AG09309 (cell line): Measurements from ENCODE around the gene WDR59.

ENCODE experiments used
- DNase-seq: peaks from one replicate; pipeline ENCODE4 v3.0.0-alpha.2; 2010; ENCODE audit warnings: low read depth
- H3K4me3 ChIP-seq: 2 replicates; pipeline ENCODE4 v1.5.1; 2011; ENCODE audit warnings: mild to moderate bottlenecking, low read depth, low read length, moderate library complexity; ENCODE audit not compliant: control insufficient read depth
- TF ChIP-seq, protein P1 (sequence below): IDR thresholded peaks from 2 replicates; pipeline ENCODE4 v1.5.1; 2011; ENCODE audit warnings: mild to moderate bottlenecking, low read depth, low read length, inconsistent platforms; ENCODE audit not compliant: insufficient read depth, control insufficient read depth; ENCODE audit errors: missing control alignments

The WDR59 gene

DNA sequence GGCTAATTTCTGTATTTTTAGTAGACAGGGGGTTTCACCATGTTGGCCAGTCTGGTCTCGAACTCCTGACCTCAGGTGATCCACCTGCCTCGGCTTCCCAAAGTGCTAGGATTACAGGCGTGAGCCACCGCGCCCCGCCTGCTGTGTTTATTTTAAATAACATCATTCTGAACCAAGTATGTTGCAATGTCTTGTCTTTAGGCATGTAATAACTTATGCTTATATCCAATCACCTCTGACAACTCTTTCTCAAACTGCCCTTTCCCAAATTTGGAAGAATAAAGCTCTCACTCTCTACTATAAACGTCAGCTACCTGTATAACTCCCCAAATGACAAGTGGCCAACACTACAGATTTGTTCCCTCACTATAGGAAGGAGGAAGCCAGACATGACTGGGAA, 107.2 kb downstream of the WDR59 start:
- DNase-seq: no peak
- no peak overlapping the region for H3K4me3 ChIP-seq
- TF ChIP-seq, protein P1, sequence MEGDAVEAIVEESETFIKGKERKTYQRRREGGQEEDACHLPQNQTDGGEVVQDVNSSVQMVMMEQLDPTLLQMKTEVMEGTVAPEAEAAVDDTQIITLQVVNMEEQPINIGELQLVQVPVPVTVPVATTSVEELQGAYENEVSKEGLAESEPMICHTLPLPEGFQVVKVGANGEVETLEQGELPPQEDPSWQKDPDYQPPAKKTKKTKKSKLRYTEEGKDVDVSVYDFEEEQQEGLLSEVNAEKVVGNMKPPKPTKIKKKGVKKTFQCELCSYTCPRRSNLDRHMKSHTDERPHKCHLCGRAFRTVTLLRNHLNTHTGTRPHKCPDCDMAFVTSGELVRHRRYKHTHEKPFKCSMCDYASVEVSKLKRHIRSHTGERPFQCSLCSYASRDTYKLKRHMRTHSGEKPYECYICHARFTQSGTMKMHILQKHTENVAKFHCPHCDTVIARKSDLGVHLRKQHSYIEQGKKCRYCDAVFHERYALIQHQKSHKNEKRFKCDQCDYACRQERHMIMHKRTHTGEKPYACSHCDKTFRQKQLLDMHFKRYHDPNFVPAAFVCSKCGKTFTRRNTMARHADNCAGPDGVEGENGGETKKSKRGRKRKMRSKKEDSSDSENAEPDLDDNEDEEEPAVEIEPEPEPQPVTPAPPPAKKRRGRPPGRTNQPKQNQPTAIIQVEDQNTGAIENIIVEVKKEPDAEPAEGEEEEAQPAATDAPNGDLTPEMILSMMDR: no peak

DNA sequence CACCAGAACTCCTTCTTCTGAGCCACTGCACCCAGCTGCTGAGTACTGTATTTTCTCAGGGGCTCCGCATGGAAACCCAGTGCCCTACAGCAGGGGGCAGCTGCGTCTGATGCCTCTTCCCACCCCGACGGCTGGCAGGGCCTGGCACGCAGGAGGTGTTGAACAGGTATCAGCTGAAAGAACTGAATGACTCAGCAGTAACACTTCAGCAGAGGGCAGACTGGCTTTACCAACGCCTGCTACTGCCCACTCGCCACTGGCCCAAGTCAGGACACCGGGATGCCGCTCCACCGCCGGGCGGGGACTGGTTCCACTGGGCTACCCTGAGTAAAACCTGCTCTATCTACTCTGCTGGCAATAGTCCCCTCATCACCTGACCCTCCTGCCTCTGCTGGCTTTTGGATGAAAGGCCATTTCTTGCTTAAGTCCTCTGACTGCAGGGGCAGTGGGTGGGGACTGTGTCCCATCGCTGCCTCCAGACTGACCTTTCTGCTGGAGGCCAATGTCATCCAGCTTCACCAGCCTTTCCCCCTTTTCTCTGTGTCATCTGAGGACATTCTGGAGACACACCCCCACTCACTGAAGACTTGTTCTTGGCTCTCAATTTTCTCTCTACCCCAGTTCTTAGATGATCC, 109.9 kb downstream of the WDR59 start:
- TF ChIP-seq, protein P1: no peak
- no peak overlapping the region for H3K4me3 ChIP-seq
- no peak for DNase-seq

DNA sequence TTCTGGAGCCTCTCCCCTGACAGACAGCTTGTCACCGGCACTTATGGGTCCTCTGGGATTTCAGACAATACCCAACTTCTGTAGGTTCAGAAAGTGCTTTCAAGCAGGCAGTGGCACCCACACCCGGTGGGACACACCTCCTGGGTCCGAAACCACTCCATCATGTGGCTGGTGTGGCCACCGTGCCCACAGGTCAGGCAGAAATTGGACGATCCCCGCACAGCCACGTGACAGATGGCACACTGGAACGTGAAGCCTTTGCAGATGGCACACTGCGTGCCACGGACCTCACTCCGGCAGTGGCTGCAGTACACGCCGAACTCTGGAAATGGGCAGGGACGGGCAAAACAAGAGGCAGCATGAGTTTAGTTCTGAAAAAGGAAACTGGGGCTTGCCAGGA, 110.8 kb downstream of the WDR59 start:
- no peak overlapping the region for H3K4me3 ChIP-seq
- TF ChIP-seq, protein P1: no peak
- DNase-seq: no peak

DNA sequence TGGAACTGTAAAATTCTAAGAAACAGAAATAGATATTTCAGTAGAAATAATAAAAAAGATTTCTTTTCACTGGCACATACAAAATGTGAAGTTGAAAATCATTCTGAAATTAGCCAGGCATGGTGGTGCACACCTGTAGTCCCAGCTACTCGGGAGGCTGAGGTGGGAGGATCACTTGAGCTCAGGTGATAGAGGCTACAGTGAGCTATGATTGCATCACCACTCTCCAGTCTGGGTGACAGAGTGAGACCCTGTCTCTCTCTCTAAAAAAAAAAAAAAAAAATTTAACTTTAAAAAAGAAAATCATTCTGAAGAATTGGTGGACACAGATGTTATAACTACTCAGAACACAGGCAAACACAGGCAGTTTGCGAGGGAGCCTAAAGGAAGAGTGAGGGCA, 112.6 kb downstream of the WDR59 start:
- TF ChIP-seq, protein P1: no peak
- no peak overlapping the region for H3K4me3 ChIP-seq
- no peak for DNase-seq

DNA sequence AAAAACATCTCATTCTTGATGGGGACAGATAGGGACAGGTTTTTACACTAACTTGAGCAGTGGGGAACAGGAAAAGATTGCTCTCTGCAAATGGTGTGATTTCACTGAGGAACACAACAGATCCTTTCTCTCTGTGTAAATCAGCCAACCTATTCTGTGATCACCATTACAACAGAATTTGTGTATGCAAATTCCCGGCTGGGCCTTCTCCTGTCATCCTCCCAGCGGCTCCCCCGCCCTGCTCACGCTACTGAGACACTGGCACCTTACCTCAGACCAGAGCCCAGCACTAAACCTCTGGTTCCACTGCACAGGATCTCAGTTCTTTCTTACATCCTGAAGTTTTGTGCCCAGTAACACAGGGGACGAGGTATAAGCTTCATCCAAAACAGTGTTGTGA, 113.3 kb downstream of the WDR59 start:
- H3K4me3 ChIP-seq: no peak overlapping the region
- DNase-seq: no peak
- TF ChIP-seq, protein P1: no peak

DNA sequence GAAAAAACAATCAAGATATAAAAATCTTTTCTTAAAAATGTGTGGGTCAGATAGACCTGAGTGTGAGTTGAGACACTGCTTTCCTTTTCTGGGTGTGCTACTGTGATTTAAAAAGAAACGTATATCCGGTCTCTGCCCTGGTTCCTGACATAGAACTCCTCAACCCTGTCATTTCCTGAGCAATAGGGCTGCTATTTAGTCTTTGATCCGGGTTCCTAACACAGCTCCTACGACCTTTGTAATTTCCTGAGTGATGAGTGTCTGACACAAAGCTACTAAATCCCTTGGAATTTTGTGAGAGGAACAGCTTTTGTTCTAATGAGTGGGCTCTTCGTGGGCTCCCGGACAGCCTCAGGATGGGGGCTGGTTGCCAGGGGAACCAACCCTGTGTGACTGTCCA, 116.4 kb downstream of the WDR59 start:
- H3K4me3 ChIP-seq: no peak overlapping the region
- TF ChIP-seq, protein P1: no peak
- no peak for DNase-seq

DNA sequence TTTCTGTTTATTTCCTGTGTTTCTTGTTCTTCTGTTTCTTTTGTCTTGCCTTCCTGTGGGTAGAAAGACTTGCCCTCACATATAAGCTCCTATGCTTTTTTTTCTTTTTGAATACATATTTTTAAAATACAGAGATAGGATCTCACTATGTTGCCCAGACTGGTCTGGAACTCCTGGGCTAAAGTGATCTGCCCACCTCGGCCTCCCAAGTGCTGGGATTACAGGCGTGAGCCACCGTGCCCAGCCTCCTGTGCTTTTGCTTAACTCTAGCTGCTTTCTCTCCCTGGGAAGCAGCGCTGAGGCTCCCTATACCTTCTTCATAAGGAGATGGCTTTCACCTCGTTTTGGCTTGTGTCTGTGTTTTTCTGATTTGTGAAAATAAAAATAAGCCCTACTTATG, 116.9 kb downstream of the WDR59 start:
- TF ChIP-seq, protein P1: no peak
- DNase-seq: no peak
- no peak overlapping the region for H3K4me3 ChIP-seq
